GM12873 (cell line): ENCODE results near the gene PEA15.

Experiments
- CTCF ChIP-seq: IDR thresholded peaks from 2 replicates; pipeline ENCODE4 v1.5.1; 2012; ENCODE audit warnings: low read depth, mild to moderate bottlenecking, moderate library complexity, low read length, control low read depth; ENCODE audit not compliant: insufficient read depth; ENCODE audit errors: missing control alignments

PEA15 gene

GRCh38 chr1:160256396-160257046 is 51.3 kb downstream of the PEA15 start:
- TF ChIP-seq CTCF, result no peak

GRCh38 chr1:160257411-160258015 is 52.3 kb downstream of the PEA15 start:
- TF ChIP-seq CTCF, result no peak

- TF ChIP-seq CTCF, result no peak
These were observed 53.1 kb downstream of the PEA15 start for GRCh38 chr1:160258177-160258798.

GRCh38 chr1:160260406-160261382 is 55.5 kb downstream of the PEA15 start:
- TF ChIP-seq CTCF, result no peak

GRCh38 chr1:160261556-160261892 is 56.3 kb downstream of the PEA15 start:
- no peak for TF ChIP-seq CTCF

GRCh38 chr1:160261893-160262794 is 57.0 kb downstream of the PEA15 start, which contains the start of gene DCAF8:
Gene DCAF8 (minus strand): TSS chr1:160262549. CDS start chr1:160244008, 18,541 bp downstream.
- TF ChIP-seq CTCF, result no peak
